ENCODE measurements around the gene CLIC3.

GRCh38 chr9:137020771-137021567 lies 24.6 kb upstream of the CLIC3 start:
- TF ChIP-seq, protein P1, sequence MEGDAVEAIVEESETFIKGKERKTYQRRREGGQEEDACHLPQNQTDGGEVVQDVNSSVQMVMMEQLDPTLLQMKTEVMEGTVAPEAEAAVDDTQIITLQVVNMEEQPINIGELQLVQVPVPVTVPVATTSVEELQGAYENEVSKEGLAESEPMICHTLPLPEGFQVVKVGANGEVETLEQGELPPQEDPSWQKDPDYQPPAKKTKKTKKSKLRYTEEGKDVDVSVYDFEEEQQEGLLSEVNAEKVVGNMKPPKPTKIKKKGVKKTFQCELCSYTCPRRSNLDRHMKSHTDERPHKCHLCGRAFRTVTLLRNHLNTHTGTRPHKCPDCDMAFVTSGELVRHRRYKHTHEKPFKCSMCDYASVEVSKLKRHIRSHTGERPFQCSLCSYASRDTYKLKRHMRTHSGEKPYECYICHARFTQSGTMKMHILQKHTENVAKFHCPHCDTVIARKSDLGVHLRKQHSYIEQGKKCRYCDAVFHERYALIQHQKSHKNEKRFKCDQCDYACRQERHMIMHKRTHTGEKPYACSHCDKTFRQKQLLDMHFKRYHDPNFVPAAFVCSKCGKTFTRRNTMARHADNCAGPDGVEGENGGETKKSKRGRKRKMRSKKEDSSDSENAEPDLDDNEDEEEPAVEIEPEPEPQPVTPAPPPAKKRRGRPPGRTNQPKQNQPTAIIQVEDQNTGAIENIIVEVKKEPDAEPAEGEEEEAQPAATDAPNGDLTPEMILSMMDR (conservative IDR thresholded peaks at IDR 0.05): no peak
- TF ChIP-seq EZH2 (IDR thresholded peaks at IDR 0.05; ENCODE audit: low read depth): no peak
